H9 (cell line): Measurements from ENCODE around the gene PID1. TPM values are rescaled to one million over a fixed set of nuclear protein-coding genes. Genes with fewer than 3 reads are reported as not detected.

Experiments
- DNase-seq: peaks from one replicate; pipeline ENCODE4 v3.0.0-alpha.2; 2017
- H2AFZ ChIP-seq: one replicate; pipeline ENCODE4 v1.6.1; 2013; ENCODE audit warnings: mild to moderate bottlenecking, low read length, control low read depth, moderate library complexity
- H2AK5ac ChIP-seq: 2 replicates; pipeline ENCODE4 v1.6.1; 2013; ENCODE audit warnings: low read length, control low read depth, mixed read lengths; ENCODE audit not compliant: insufficient read length
- H2BK120ac ChIP-seq: one replicate; pipeline ENCODE4 v1.6.1; 2013; ENCODE audit warnings: low read depth, mild to moderate bottlenecking, low read length, control low read depth, inconsistent platforms; ENCODE audit not compliant: poor library complexity, severe bottlenecking
- H2BK12ac ChIP-seq: 2 replicates; pipeline ENCODE4 v1.6.1; 2013; ENCODE audit warnings: low read length, control low read depth, mixed read lengths, low read depth; ENCODE audit not compliant: insufficient read length
- H2BK15ac ChIP-seq: 2 replicates; pipeline ENCODE4 v1.6.1; 2013; ENCODE audit warnings: low read depth, low read length, control low read depth
- H2BK20ac ChIP-seq: one replicate; pipeline ENCODE4 v1.6.1; 2013; ENCODE audit warnings: low read depth, mild to moderate bottlenecking, low read length, control low read depth, inconsistent platforms; ENCODE audit not compliant: poor library complexity, severe bottlenecking
- H2BK5ac ChIP-seq: 2 replicates; pipeline ENCODE4 v1.6.1; 2013; ENCODE audit warnings: low read length, control low read depth, mixed read lengths; ENCODE audit not compliant: insufficient read length
- H3K14ac ChIP-seq: 2 replicates; pipeline ENCODE4 v1.6.1; 2013; ENCODE audit warnings: low read length, control low read depth; ENCODE audit not compliant: insufficient read depth
- H3K18ac ChIP-seq: 2 replicates; pipeline ENCODE4 v1.6.1; 2013; ENCODE audit warnings: low read depth, mild to moderate bottlenecking, mixed read lengths, low read length, control low read depth; ENCODE audit not compliant: insufficient read length
- H3K23ac ChIP-seq: 2 replicates; pipeline ENCODE4 v1.6.1; 2013; ENCODE audit warnings: low read length, control low read depth, mixed read lengths, low read depth; ENCODE audit not compliant: insufficient read length
- H3K23me2 ChIP-seq: 2 replicates; pipeline ENCODE4 v1.6.1; 2013; ENCODE audit warnings: low read depth, mild to moderate bottlenecking, mixed read lengths, low read length, control low read depth; ENCODE audit not compliant: insufficient read length, poor library complexity, severe bottlenecking
- H3K27ac ChIP-seq: 2 replicates; pipeline ENCODE4 v1.5.1; 2013; ENCODE audit warnings: low read length, control low read depth, mixed read lengths, low read depth; ENCODE audit not compliant: insufficient read length
- H3K27me3 ChIP-seq: 2 replicates; pipeline ENCODE4 v1.6.1; 2013; ENCODE audit warnings: low read length, control low read depth, inconsistent platforms; ENCODE audit not compliant: insufficient read depth
- H3K4ac ChIP-seq: 2 replicates; pipeline ENCODE4 v1.6.1; 2013; ENCODE audit warnings: low read depth, mild to moderate bottlenecking, control low read depth, inconsistent platforms, low read length, moderate library complexity
- H3K4me1 ChIP-seq: 2 replicates; pipeline ENCODE4 v1.6.1; 2013; ENCODE audit warnings: low read length, control low read depth, inconsistent platforms; ENCODE audit not compliant: insufficient read depth
- H3K4me2 ChIP-seq: 2 replicates; pipeline ENCODE4 v1.6.1; 2013; ENCODE audit warnings: low read length, control low read depth, mixed read lengths; ENCODE audit not compliant: insufficient read length, insufficient read depth
- H3K56ac ChIP-seq: 2 replicates; pipeline ENCODE4 v1.6.1; 2013; ENCODE audit warnings: low read depth, mild to moderate bottlenecking, mixed read lengths, low read length, control low read depth; ENCODE audit not compliant: insufficient read length
- H3K79me1 ChIP-seq: 2 replicates; pipeline ENCODE4 v1.6.1; 2013; ENCODE audit warnings: low read depth, mild to moderate bottlenecking, moderate library complexity, low read length, control low read depth, inconsistent platforms; ENCODE audit not compliant: insufficient read depth, poor library complexity, severe bottlenecking
- H3K79me2 ChIP-seq: 2 replicates; pipeline ENCODE4 v1.6.1; 2013; ENCODE audit warnings: low read length, control low read depth, inconsistent platforms; ENCODE audit not compliant: insufficient read depth
- H3K9ac ChIP-seq: 2 replicates; pipeline ENCODE4 v1.6.1; 2013; ENCODE audit warnings: low read length, control low read depth, mixed read lengths; ENCODE audit not compliant: insufficient read length; ENCODE audit errors: extremely low read depth
- H3K9me3 ChIP-seq: one replicate; pipeline ENCODE4 v1.6.1; 2013; ENCODE audit warnings: low read depth, low read length, inconsistent platforms; ENCODE audit not compliant: control insufficient read depth
- H3T11ph ChIP-seq: one replicate; pipeline ENCODE4 v1.6.1; 2013; ENCODE audit warnings: mild to moderate bottlenecking, low read length, control low read depth, inconsistent platforms
- H4K20me1 ChIP-seq: one replicate; pipeline ENCODE4 v1.6.1; 2013; ENCODE audit not compliant: control insufficient read depth, insufficient read length, insufficient read depth
- H4K5ac ChIP-seq: 2 replicates; pipeline ENCODE4 v1.6.1; 2013; ENCODE audit warnings: low read depth, mild to moderate bottlenecking, mixed read lengths, low read length, control low read depth; ENCODE audit not compliant: insufficient read length
- H4K8ac ChIP-seq: replicated peaks from 2 replicates; pipeline ENCODE4 v1.6.1; 2013; ENCODE audit warnings: low read length, control low read depth, mixed read lengths, low read depth; ENCODE audit not compliant: insufficient read length
- H4K91ac ChIP-seq: 2 replicates; pipeline ENCODE4 v1.6.1; 2013; ENCODE audit warnings: low read depth, mild to moderate bottlenecking, moderate library complexity, mixed read lengths, low read length, control low read depth; ENCODE audit not compliant: insufficient read length
- H3K27ac Mint-ChIP-seq, 3 experiments: 2 replicates in 2 of 3; 3 replicates in 1 of 3; pipeline ENCODE4 v1.8.0; 2020 to 2021; ENCODE audit warnings: mixed read lengths in 3 of 3, mild to moderate bottlenecking in 1 of 3, moderate library complexity in 1 of 3
- H3K27me3 Mint-ChIP-seq: 2 replicates; pipeline ENCODE4 v1.8.0; 2021; ENCODE audit warnings: low read depth, mild to moderate bottlenecking, moderate library complexity, mixed read lengths
- H3K36me3 Mint-ChIP-seq, 3 experiments: 2 replicates in 2 of 3; 3 replicates in 1 of 3; pipeline ENCODE4 v1.8.0; 2020 to 2021; ENCODE audit warnings: low read depth in 3 of 3, mixed read lengths in 3 of 3; ENCODE audit not compliant: insufficient read depth in 1 of 3
- H3K4me1 Mint-ChIP-seq, 2 experiments: 2 replicates each; pipeline ENCODE4 v1.8.0; 2020; ENCODE audit warnings: mixed read lengths in 2 of 2
- H3K4me3 Mint-ChIP-seq, 2 experiments: 2 replicates in 1 of 2; 3 replicates in 1 of 2; pipeline ENCODE4 v1.8.0; 2020 to 2021; ENCODE audit warnings: mild to moderate bottlenecking in 2 of 2, mixed read lengths in 2 of 2, moderate library complexity in 1 of 2
- H3K9me3 Mint-ChIP-seq, 2 experiments: 2 replicates in 1 of 2; 3 replicates in 1 of 2; pipeline ENCODE4 v1.8.0; 2020; ENCODE audit warnings: mild to moderate bottlenecking in 2 of 2, mixed read lengths in 2 of 2, moderate library complexity in 1 of 2
- CTCF ChIP-seq: fragments of 200-600 bp; sonication (generic); conservative IDR thresholded peaks from 3 replicates; pipeline ENCODE4 v1.8.0; 2021; ENCODE audit warnings: antibody characterized with exemption, mild to moderate bottlenecking
- WGBS: extraction: QIAGEN DNeasy Blood & Tissue Kit; methylation state at CpG from one replicate; pipeline ENCODE4 v1.1.7; 2013; ENCODE audit warnings: missing lambda C conversion rate, low lambda C conversion rate, mixed read lengths; ENCODE audit not compliant: insufficient read length; ENCODE audit errors: extremely low coverage; 5-methylcytosine and 5-hydroxymethylcytosine counted together
- total RNA-seq: library from RNA; stranded (reverse); gene quantifications from 2 replicates; pipeline ENCODE4 v1.2.1, GENCODE V29; 2021

PID1 gene
- total RNA-seq, 1 experiment from 2014 or later = 1.4 TPM

GRCh38 chr2:229088517-229088913, 182.6 kb downstream of the PID1 start:
- Histone ChIP-seq H3K27ac (no peak overlapping the region), H2BK15ac (no peak overlapping the region), H3T11ph (no peak overlapping the region), H4K91ac (no peak overlapping the region), H3K56ac (no peak overlapping the region), H2BK20ac (no peak overlapping the region), H3K27me3 (no peaks in the 10 kb centered on the region), H2BK12ac (no peak overlapping the region), H3K23ac (no peak overlapping the region), H3K14ac (no peak overlapping the region), H3K9ac (no peak overlapping the region), H3K9me3 (no peaks in the 10 kb centered on the region), H3K79me2 (no peaks in the 10 kb centered on the region), H3K79me1 (no peaks in the 10 kb centered on the region), H3K4ac (no peak overlapping the region), H3K4me2 (no peak overlapping the region), H2AK5ac (no peak overlapping the region), H4K5ac (no peak overlapping the region), H2BK120ac (no peak overlapping the region), H4K20me1 (no peaks in the 10 kb centered on the region), H2BK5ac (no peak overlapping the region), H4K8ac (no peak overlapping the region), H3K18ac (no peak overlapping the region), H3K23me2 (no peaks in the 10 kb centered on the region), H2AFZ (no peak overlapping the region), H3K4me1 (no peaks in the 10 kb centered on the region)
- H3K4me3 Mint-ChIP-seq = no peak overlapping the region
- no peaks in the 10 kb centered on the region for H3K27me3 Mint-ChIP-seq
- WGBS = no CpG with 5 or more reads among the region's 2 CpGs
- H3K36me3 Mint-ChIP-seq = peaks cover 0 to 3% (median 3%) of the 10 kb centered on the region in 3 experiments; a peak in 1 of 7 replicates
- peaks cover 0 to 7% of the 10 kb centered on the region in 2 experiments; a peak in 3 of 4 replicates for H3K4me1 Mint-ChIP-seq
- peaks cover 2% of the 10 kb centered on the region in 2 experiments; a peak in 1 of 5 replicates for H3K9me3 Mint-ChIP-seq
- no peak for TF ChIP-seq CTCF
- no peak for DNase-seq
- H3K27ac Mint-ChIP-seq = no peak overlapping the region
